ENCODE measurements around the gene LCTL.
A peak's percentile ranks its signal among the peaks of the same experiment; 100 is the strongest.
"Not testable (repeated sequence)": the region's sequence is repeated elsewhere in the genome, so short reads cannot be mapped to it uniquely, and the experiment has no call there.

Gene LCTL

GRCh38 chr15:66591322-66591862 is 25.6 kb upstream of the LCTL start:
- DNase-seq = no peak

GRCh38 chr15:66590435-66590834 is 24.6 kb upstream of the LCTL start:
- no peak for DNase-seq

GRCh38 chr15:66589429-66589828 is 23.6 kb upstream of the LCTL start:
- DNase-seq = not testable (repeated sequence)

GRCh38 chr15:66588971-66589370 is 23.2 kb upstream of the LCTL start:
- no peak for DNase-seq

GRCh38 chr15:66588537-66588936 is 22.7 kb upstream of the LCTL start:
- DNase-seq = no peak

- no peak for DNase-seq
Observed at GRCh38 chr15:66587749-66588148, 22.0 kb upstream of the LCTL start.

GRCh38 chr15:66587020-66587419 is 21.2 kb upstream of the LCTL start:
- no peak for DNase-seq

- peak in 1 of 56 donors; percentile 6 for DNase-seq
Observed at GRCh38 chr15:66586155-66586976, 20.6 kb upstream of the LCTL start.

- DNase-seq = no peak
Observed at GRCh38 chr15:66581972-66582537, 16.3 kb upstream of the LCTL start.

- peak in 1 of 56 donors; percentile 8 for DNase-seq
Observed at GRCh38 chr15:66580643-66581042, 14.8 kb upstream of the LCTL start.

- no peak for DNase-seq
Observed at GRCh38 chr15:66578286-66578875, 12.6 kb upstream of the LCTL start.

- DNase-seq = no peak
Observed at GRCh38 chr15:66574596-66574950, 8.8 kb upstream of the LCTL start.

- no peak for DNase-seq
Observed at GRCh38 chr15:66573719-66574595, 8.2 kb upstream of the LCTL start.

GRCh38 chr15:66573348-66573718 is 7.5 kb upstream of the LCTL start:
- DNase-seq = no peak

GRCh38 chr15:66572146-66572545 is 6.3 kb upstream of the LCTL start:
- DNase-seq = no peak

- DNase-seq = no peak
Observed at GRCh38 chr15:66570842-66571478, 5.2 kb upstream of the LCTL start.

GRCh38 chr15:66570327-66570726 is 4.5 kb upstream of the LCTL start:
- DNase-seq = no peak

- no peak for DNase-seq
Observed at GRCh38 chr15:66569461-66570137, 3.8 kb upstream of the LCTL start.

GRCh38 chr15:66567897-66568296 is 2.1 kb upstream of the LCTL start:
- DNase-seq = no peak

- peak in 26 of 56 donors; percentile 1 to 70 (median 13) for DNase-seq
Observed at GRCh38 chr15:66566963-66567531, 1.2 kb upstream of the LCTL start.
